ENCODE results near the gene PDZD4.

The PDZD4 gene

GRCh38 chrX:153829799-153830639 is at the start of gene PDZD4:
PDZD4 (minus strand) TSS chrX:153830544; CDS start chrX:153830298, 246 bp downstream.
- no peak within 1 kb of the TSS for H3K27ac Mint-ChIP-seq
- H3K27me3 Mint-ChIP-seq = no peaks in the 10 kb centered on the region
- peak within 1 kb of the TSS; percentile 70 for H3K4me3 Mint-ChIP-seq
- H3K36me3 Mint-ChIP-seq = no peaks in the 10 kb centered on the region
- H3K4me1 Mint-ChIP-seq = peaks cover 12% of the 10 kb centered on the region
- H3K9me3 Mint-ChIP-seq = no peaks in the 10 kb centered on the region

GRCh38 chrX:153879741-153880439 is 49.5 kb upstream of the PDZD4 start:
- Mint-ChIP-seq H3K27me3 (peaks cover 6% of the 10 kb centered on the region), H3K4me1 (peaks cover 20% of the 10 kb centered on the region), H3K4me3 (no peak overlapping the region), H3K9me3 (no peaks in the 10 kb centered on the region), H3K27ac (no peak overlapping the region), H3K36me3 (no peaks in the 10 kb centered on the region)

- Mint-ChIP-seq H3K4me1 (peaks cover 20% of the 10 kb centered on the region), H3K9me3 (no peaks in the 10 kb centered on the region), H3K27me3 (peaks cover 7% of the 10 kb centered on the region), H3K4me3 (peak overlapping the region; percentile 26), H3K27ac (no peak overlapping the region), H3K36me3 (no peaks in the 10 kb centered on the region)
These were observed 48.8 kb upstream of the PDZD4 start for GRCh38 chrX:153878969-153879653.

GRCh38 chrX:153878345-153878744 is 48.0 kb upstream of the PDZD4 start:
- Mint-ChIP-seq H3K27ac (peak overlapping the region; percentile 47), H3K36me3 (no peaks in the 10 kb centered on the region), H3K9me3 (no peaks in the 10 kb centered on the region), H3K4me3 (no peak overlapping the region), H3K27me3 (peaks cover 7% of the 10 kb centered on the region), H3K4me1 (peaks cover 20% of the 10 kb centered on the region)

GRCh38 chrX:153877571-153878261 is 47.4 kb upstream of the PDZD4 start:
- no peak overlapping the region for H3K4me3 Mint-ChIP-seq

GRCh38 chrX:153876112-153876491 is 45.8 kb upstream of the PDZD4 start:
- no peak overlapping the region for H3K4me3 Mint-ChIP-seq
- H3K27me3 Mint-ChIP-seq = peaks cover 7% of the 10 kb centered on the region
- H3K27ac Mint-ChIP-seq = peak overlapping the region; percentile 59
- H3K4me1 Mint-ChIP-seq = peaks cover 20% of the 10 kb centered on the region
- no peaks in the 10 kb centered on the region for H3K36me3 Mint-ChIP-seq
- H3K9me3 Mint-ChIP-seq = no peaks in the 10 kb centered on the region

More at GRCh38 chrX:153877571-153878261, 47.4 kb upstream of the PDZD4 start:
- Mint-ChIP-seq H3K27me3 (peaks cover 7% of the 10 kb centered on the region), H3K9me3 (no peaks in the 10 kb centered on the region), H3K36me3 (no peaks in the 10 kb centered on the region), H3K4me1 (peaks cover 20% of the 10 kb centered on the region), H3K27ac (no peak overlapping the region)

- Mint-ChIP-seq H3K36me3 (no peaks in the 10 kb centered on the region), H3K27ac (no peak overlapping the region), H3K27me3 (peaks cover 7% of the 10 kb centered on the region), H3K4me1 (peaks cover 20% of the 10 kb centered on the region), H3K4me3 (no peak overlapping the region), H3K9me3 (no peaks in the 10 kb centered on the region)
These were observed 45.2 kb upstream of the PDZD4 start for GRCh38 chrX:153875391-153876111.

- no peak overlapping the region for H3K4me3 Mint-ChIP-seq
- peaks cover 20% of the 10 kb centered on the region for H3K4me1 Mint-ChIP-seq
- no peaks in the 10 kb centered on the region for H3K9me3 Mint-ChIP-seq
- H3K27ac Mint-ChIP-seq = peak overlapping the region; percentile 51
- H3K36me3 Mint-ChIP-seq = no peaks in the 10 kb centered on the region
- H3K27me3 Mint-ChIP-seq = peaks cover 5% of the 10 kb centered on the region
These were observed 44.2 kb upstream of the PDZD4 start for GRCh38 chrX:153874366-153875125.

- no peaks in the 10 kb centered on the region for H3K9me3 Mint-ChIP-seq
- no peak overlapping the region for H3K4me3 Mint-ChIP-seq
- no peaks in the 10 kb centered on the region for H3K36me3 Mint-ChIP-seq
- no peak overlapping the region for H3K27ac Mint-ChIP-seq
- H3K4me1 Mint-ChIP-seq = peaks cover 16% of the 10 kb centered on the region
- peaks cover 4% of the 10 kb centered on the region for H3K27me3 Mint-ChIP-seq
These were observed 43.7 kb upstream of the PDZD4 start for GRCh38 chrX:153874085-153874365.

- no peaks in the 10 kb centered on the region for H3K36me3 Mint-ChIP-seq
- H3K27me3 Mint-ChIP-seq = peaks cover 3% of the 10 kb centered on the region
- H3K27ac Mint-ChIP-seq = no peak overlapping the region
- H3K9me3 Mint-ChIP-seq = no peaks in the 10 kb centered on the region
- H3K4me1 Mint-ChIP-seq = peaks cover 13% of the 10 kb centered on the region
- H3K4me3 Mint-ChIP-seq = no peak overlapping the region
These were observed 43.1 kb upstream of the PDZD4 start for GRCh38 chrX:153873282-153874084.

- H3K9me3 Mint-ChIP-seq = no peaks in the 10 kb centered on the region
- peaks cover 5% of the 10 kb centered on the region for H3K4me1 Mint-ChIP-seq
These were observed 41.9 kb upstream of the PDZD4 start for GRCh38 chrX:153871946-153872878.

GRCh38 chrX:153871451-153871850 is 41.1 kb upstream of the PDZD4 start:
- H3K27ac Mint-ChIP-seq = no peak overlapping the region
- H3K27me3 Mint-ChIP-seq = peaks cover 3% of the 10 kb centered on the region
- H3K9me3 Mint-ChIP-seq = no peaks in the 10 kb centered on the region
- H3K4me3 Mint-ChIP-seq = no peak overlapping the region
- H3K4me1 Mint-ChIP-seq = peaks cover 4% of the 10 kb centered on the region
- H3K36me3 Mint-ChIP-seq = no peaks in the 10 kb centered on the region

More at GRCh38 chrX:153871946-153872878, 41.9 kb upstream of the PDZD4 start:
- Mint-ChIP-seq H3K27ac (peak overlapping the region; percentile 41), H3K4me3 (no peak overlapping the region), H3K36me3 (no peaks in the 10 kb centered on the region), H3K27me3 (peaks cover 3% of the 10 kb centered on the region)

- H3K4me3 Mint-ChIP-seq = no peak overlapping the region
- peaks cover 3% of the 10 kb centered on the region for H3K27me3 Mint-ChIP-seq
- no peaks in the 10 kb centered on the region for H3K4me1 Mint-ChIP-seq
These were observed 40.5 kb upstream of the PDZD4 start for GRCh38 chrX:153870791-153871360.

More at GRCh38 chrX:153870791-153871360, 40.5 kb upstream of the PDZD4 start:
- Mint-ChIP-seq H3K27ac (no peak overlapping the region), H3K9me3 (no peaks in the 10 kb centered on the region), H3K36me3 (no peaks in the 10 kb centered on the region)
